Measurements from ENCODE around the gene RYR2. TPM values are rescaled to one million over a fixed set of nuclear protein-coding genes. Genes with fewer than 3 reads are reported as not detected.
A peak's percentile ranks its signal among the peaks of the same experiment; 100 is the strongest.
"Not testable (repeated sequence)": the region's sequence is repeated elsewhere in the genome, so short reads cannot be mapped to it uniquely, and the experiment has no call there.

Gene RYR2
- polyA plus RNA-seq, 1 donor, result 3.1 TPM

- DNase-seq, result not testable (repeated sequence)
Measured at GRCh38 chr1:237371477-237371876, 329.5 kb downstream of the RYR2 start.

DNA sequence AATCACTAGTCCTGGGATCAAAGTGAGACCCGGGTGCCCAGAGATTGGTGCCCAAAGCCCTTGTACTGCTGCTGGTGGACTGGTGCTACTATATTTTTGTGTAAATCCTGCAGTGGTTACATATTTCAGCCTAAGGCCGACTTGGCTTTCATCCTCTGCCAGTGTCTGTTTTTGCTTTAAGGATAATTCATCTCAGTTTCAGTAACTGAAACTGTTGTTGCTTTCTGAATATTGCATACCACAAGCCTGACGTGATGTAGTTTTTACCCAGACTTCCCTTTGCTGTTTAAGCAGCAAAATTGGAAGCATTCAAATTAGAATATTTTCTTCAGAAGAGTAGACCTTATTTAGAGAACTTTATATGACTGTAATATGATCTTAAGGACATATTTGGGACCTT lies 341.8 kb downstream of the RYR2 start:
- DNase-seq, result peak; percentile 53

GRCh38 chr1:237384213-237384612 lies 342.2 kb downstream of the RYR2 start:
- DNase-seq, result no peak

- peak; percentile 19 for DNase-seq
Measured at GRCh38 chr1:237386362-237387143, 344.6 kb downstream of the RYR2 start.

GRCh38 chr1:237387144-237387505 lies 345.1 kb downstream of the RYR2 start:
- no peak for DNase-seq

DNA sequence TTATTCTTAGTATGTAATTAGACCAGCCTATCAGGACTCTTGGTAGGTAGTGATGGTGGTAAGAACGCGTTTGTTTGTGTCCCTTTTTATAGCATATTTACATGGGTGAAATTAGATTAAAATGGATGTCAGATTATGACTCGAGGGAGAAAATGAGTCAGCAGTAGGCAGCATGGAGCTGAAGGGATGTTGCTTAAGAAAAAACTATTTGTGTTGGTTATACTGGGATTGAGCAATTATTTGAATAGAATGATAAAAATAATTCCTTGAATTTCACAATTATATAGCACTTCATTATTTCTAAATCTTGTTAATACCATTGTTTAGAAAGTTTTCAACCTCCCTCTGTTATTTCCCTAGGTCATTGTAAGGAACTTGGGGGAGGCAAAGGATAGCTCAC lies 348.8 kb downstream of the RYR2 start:
- no peak for DNase-seq

- DNase-seq, result no peak
Measured at GRCh38 chr1:237393632-237394031, 351.6 kb downstream of the RYR2 start.

GRCh38 chr1:237394281-237394680 lies 352.3 kb downstream of the RYR2 start:
- DNase-seq, result no peak

- peak; percentile 40 for DNase-seq
Measured at GRCh38 chr1:237396426-237396825, 354.4 kb downstream of the RYR2 start.

DNA sequence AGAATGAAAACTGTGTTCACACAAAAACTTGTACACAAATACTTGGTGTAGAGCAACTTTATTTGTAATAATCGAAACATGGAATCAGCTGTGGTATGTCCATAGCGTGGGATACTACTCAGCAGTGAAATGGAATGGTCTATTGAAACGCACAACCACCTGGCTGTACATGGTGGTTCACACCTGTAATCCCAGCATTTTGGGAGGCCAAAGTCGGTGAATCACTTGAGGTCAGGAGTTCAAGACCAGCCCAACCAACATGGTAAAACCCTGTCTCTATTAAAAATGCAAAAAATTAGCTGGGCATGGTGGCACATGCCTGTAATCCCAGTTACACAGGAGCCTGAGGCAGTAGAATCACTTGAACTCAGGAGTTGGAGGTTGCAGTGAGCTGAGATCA lies 356.8 kb downstream of the RYR2 start:
- DNase-seq, result no peak

DNA sequence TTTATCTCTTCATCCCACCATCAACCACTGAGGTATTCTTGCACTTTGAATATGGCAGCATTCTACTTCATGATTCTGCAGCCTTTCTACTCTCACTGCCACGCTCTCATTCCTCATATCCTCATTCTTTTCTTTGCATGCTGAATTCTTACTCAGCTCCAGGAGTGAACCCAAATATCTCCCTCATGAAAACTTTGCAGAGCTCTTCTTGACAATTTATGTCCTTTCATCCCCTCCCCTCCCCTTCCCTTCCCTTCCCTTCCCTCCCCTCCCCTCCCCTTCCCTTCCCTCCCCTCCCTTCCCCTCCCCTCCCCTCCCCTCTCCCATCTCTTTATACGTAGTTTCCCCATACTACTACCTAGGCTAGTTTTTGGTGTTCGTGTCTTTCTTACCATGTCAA lies 363.9 kb downstream of the RYR2 start:
- DNase-seq, result no peak

DNA sequence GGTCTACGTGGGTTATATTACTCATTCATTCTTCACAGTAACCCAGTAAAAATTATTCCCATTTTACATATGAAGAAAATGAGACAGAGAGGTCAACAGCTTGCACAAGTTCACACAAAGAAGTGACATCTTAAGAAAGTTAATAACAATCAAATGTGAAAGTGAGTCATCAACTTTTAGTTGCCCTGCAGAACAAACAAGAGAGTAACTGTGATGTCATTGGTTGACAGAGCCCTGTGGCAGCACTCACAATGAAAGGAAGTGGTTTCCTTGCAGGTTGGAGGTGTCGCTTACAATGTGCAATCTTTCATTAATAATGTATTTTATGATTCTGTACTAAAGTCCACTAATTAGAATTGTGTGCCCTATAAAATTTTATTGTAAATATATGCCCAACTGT lies 369.6 kb downstream of the RYR2 start:
- no peak for DNase-seq

DNA sequence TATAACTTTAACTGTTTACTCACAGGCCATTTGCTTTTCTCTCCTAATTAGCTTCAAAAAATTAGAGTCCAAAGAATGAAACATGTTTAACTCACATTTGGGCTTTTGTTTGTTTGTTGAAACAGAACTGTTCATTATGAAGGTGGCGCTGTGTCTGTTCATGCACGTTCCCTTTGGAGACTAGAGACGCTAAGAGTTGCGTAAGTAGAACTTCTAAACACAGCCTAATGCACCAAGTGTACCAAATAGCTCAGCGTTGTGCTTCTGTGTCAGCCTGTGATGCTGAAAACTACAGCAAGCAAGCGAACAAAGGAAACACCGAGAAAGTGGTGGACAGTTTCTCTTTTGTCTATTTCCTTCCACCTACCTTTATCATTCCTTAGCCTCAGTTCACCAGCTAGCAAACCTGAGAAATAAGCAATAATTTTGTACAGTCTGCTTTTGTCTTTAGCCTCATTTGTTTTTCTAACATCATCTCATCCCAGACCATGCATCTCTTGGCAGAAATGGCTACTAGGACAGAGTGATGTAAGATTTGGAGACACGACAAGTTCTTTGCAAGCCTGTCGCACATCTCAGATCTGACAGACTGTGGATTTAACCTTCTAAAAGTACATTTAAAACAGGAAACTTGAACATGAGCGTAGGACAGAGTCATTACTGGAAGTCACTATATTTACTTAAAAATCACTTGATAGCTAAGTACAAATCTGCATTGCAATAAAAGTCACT lies 375.1 kb downstream of the RYR2 start:
- DNase-seq, result peak; percentile 38

GRCh38 chr1:237428809-237429208 lies 386.8 kb downstream of the RYR2 start:
- DNase-seq, result no peak

DNA sequence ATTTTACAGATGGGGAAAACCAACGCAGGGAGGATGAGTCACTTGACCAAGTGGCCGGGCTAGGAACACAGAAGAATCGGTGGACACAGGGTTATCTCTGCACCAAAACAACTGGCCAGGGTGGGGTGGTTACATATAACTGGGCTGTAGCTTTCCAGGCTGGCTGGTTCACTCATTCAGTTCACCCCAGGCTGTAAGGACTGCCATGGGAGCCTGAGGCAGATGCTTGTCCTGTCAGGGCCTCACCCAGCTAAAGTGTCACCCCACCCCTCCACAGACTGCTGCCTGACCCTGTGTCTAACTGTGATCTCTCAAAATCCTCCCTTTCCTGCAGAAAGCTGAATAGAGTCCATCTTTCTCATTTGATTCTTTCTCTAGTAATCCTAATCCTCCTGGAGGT lies 387.3 kb downstream of the RYR2 start:
- no peak for DNase-seq

- DNase-seq, result no peak
Measured at GRCh38 chr1:237431448-237431847, 389.5 kb downstream of the RYR2 start.

DNA sequence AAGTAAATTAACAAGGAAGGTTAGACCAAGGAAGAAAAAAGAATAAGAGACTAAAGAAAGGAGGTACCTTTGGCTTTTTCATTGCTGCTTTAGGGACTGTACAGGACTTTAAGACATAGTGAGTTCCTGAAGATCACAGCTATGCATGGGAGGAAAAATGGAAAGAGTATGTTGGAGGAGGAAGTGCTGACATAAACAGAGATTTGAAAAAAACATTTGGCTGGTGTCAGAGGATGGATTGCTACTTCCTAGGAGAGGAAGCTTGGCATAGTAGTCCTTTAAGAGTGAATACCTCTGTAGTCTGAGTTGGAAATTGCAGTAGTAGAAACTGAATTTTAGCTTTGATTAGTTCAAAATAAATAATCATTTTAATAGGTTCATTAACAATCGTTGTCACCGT lies 398.4 kb downstream of the RYR2 start:
- no peak for DNase-seq

GRCh38 chr1:237444120-237444790 lies 402.3 kb downstream of the RYR2 start:
- no peak for DNase-seq

- no peak for DNase-seq
Measured at GRCh38 chr1:237448042-237448441, 406.1 kb downstream of the RYR2 start.

- DNase-seq, result no peak
Measured at GRCh38 chr1:237457573-237457972, 415.6 kb downstream of the RYR2 start.

GRCh38 chr1:237467320-237467719 lies 425.3 kb downstream of the RYR2 start:
- no peak for DNase-seq

DNA sequence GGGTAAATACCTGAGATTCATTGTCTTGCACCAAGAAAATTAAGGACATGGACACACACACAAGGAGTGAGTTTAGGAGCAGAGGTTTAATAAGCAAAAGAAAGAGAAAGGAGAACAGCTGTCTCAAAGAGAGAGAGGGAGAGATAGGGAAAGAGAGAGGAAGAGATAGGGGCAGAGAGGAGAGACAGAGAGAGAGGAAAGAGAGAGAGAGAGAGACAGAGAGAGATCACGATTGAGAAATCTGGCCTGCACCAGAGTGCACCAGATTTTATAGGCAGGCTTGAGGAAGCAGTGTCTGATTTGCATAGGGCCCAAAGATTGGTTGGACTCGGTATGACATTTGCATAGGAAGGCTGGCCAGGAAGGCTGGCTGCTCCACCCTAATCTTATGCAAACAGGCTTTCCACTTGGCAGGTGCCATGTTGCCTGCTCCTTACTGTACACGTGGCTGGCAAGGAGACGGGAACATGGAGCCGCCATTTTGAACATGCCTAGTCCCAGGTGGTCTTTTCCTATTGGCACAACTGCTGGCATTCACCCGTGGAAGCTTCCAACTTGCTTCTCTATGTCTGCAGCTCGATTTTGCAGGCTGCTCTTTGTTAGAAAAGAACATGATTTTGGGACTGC lies 428.8 kb downstream of the RYR2 start:
- no peak for DNase-seq

DNA sequence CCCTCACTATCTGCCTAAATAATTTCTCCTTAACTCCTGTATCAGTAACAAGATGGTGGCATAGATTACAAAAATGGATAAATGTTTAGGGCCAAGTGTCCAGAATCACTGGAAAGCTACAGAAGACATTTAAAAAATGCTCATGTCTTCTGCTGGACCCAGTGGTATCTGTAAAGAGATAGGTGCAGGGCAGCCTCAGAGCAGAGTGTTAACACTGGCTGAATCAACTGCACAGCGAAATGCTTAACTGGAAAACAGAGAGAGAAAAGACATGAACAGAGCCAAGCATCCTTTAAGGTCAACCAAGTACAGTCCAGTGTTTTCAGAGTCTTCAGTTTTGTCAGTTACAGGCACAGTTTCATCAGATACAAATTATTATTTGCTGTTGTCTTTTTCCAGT lies 429.4 kb downstream of the RYR2 start:
- DNase-seq, result no peak
